ENCODE measurements around the gene CACNA2D4.

CACNA2D4 gene

DNA sequence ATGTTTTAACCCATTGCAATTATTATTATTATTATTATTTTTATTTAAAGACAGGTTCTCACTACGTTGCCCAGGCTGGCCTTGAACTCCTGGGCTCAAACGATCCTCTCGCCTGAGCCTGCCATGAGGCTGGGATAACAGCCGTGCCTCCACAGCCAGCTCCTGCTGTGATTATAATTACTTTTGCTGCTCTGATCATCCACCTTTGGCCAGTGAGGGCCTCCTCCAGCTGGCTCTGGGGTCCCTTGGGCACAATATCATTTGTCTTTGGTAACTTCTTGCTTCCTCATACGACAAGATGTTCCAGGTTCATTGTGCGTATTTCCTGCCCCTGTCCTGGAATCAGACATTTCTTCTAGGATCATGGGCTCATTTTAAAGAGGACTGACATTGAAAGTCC is 69.7 kb downstream of the CACNA2D4 start:
- in situ Hi-C loops (cut with MboI; ENCODE audit: low sequenced_read_pairs) = no loop called here

DNA sequence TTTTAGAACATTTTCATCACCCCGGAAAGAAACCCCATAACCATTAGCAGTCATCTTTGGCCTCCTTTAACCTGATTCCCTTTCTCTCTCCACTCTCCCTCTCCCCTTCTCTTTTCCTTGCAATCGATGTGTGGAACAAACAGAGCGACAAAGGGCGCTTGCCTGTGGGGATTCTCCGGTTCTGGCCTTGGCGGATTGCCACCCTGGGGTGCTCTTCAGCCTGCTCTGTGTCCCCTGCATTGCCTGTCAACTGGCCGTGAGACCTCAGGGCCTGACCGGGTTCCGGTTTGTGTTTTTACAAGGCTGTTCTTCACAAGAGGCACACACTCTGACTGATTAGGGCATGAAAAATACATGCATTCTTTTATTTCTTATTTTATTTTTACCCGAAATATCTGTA is 70.3 kb downstream of the CACNA2D4 start:
- in situ Hi-C loops (cut with MboI; ENCODE audit: low sequenced_read_pairs) = no loop called here

DNA sequence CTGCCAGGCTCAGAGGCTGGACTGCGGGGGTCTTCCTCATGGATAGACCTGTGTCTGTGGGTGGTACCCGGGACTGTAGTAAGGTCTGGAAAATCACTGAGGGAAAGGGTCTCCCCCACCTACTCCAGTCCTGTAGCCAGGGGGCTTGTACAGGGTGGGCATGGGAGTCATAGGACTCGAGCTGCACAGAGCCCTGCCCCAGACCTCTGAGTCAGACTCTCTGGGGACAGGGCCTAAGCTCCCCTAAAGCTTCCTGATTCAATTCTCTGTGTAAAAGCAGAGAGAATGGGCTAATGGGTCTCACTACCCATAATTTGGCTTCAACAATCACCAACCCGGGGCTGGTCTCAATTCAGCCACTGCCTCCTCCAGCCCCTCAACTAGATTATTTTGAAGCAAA is 71.0 kb downstream of the CACNA2D4 start:
- in situ Hi-C loops (cut with MboI; ENCODE audit: low sequenced_read_pairs) = no loop called here

GRCh38 chr12:1846421-1847405 is 71.7 kb downstream of the CACNA2D4 start:
- in situ Hi-C loops (cut with MboI; ENCODE audit: low sequenced_read_pairs) = no loop called here

GRCh38 chr12:1845886-1846285 is 72.6 kb downstream of the CACNA2D4 start:
- in situ Hi-C loops (cut with MboI; ENCODE audit: low sequenced_read_pairs) = no loop called here

- in situ Hi-C loops (cut with MboI; ENCODE audit: low sequenced_read_pairs) = no loop called here
These were observed 73.0 kb downstream of the CACNA2D4 start for GRCh38 chr12:1845427-1845826.

GRCh38 chr12:1844661-1845409 is 73.6 kb downstream of the CACNA2D4 start:
- in situ Hi-C loops (cut with MboI; ENCODE audit: low sequenced_read_pairs) = no loop called here

GRCh38 chr12:1844223-1844622 is 74.2 kb downstream of the CACNA2D4 start:
- in situ Hi-C loops (cut with MboI; ENCODE audit: low sequenced_read_pairs) = no loop called here

GRCh38 chr12:1843641-1844005 is 74.8 kb downstream of the CACNA2D4 start:
- in situ Hi-C loops (cut with MboI; ENCODE audit: low sequenced_read_pairs) = no loop called here

GRCh38 chr12:1842905-1843640 is 75.4 kb downstream of the CACNA2D4 start:
- in situ Hi-C loops (cut with MboI; ENCODE audit: low sequenced_read_pairs) = no loop called here

GRCh38 chr12:1842183-1842904 is 76.1 kb downstream of the CACNA2D4 start:
- in situ Hi-C loops (cut with MboI; ENCODE audit: low sequenced_read_pairs) = no loop called here

DNA sequence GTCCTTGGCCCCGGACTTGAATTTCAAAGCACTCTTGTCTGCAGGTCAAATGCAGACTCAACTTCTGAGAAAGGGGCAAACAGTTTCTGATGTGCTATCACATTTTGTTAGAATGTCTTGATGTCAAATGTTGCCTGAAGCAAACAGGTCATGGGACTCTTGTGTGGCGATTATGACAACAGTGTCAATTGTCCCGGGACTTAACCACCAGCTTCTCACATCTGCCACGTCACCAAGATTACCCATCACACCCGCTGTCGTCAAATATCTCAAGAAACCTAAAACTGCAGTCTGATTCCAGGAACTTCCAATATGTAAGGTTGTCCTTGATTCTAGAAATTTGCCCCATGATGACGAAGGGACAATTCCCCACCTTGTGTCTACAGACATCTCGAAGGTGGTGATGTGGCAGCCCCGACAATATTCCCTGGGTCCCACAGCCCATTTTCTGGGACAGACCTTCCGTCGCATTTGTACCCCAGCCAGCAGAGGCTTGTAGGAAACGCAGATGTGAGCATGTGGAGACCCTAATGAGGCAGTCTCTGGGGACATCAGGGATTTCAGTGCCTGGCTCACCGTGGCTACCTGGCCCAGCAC is 76.8 kb downstream of the CACNA2D4 start:
- in situ Hi-C loops (cut with MboI; ENCODE audit: low sequenced_read_pairs) = no loop called here

GRCh38 chr12:1840981-1841425 is 77.4 kb downstream of the CACNA2D4 start:
- in situ Hi-C loops (cut with MboI; ENCODE audit: low sequenced_read_pairs) = no loop called here

GRCh38 chr12:1839956-1840951 is 78.2 kb downstream of the CACNA2D4 start:
- in situ Hi-C loops (cut with MboI; ENCODE audit: low sequenced_read_pairs) = no loop called here

GRCh38 chr12:1839464-1839863 is 79.0 kb downstream of the CACNA2D4 start:
- in situ Hi-C loops (cut with MboI; ENCODE audit: low sequenced_read_pairs) = no loop called here

DNA sequence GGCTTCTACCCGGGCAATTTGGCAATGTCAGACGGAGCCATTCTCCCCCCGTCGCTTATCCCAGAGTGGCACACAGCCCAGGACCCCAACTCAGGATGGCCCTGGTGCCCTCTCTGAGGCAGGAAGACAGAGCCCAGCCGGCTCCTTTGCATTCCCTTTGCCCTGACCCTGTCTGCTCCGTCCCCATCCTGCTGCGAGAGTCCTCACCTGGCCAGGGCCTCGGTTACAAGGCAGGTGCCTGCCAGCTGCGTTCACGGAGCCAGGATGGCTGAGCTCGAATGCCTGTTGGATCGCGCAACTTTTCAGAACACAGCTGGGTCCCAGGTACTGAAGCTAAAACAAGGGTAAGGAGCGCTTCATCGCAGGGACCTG is 79.5 kb downstream of the CACNA2D4 start:
- in situ Hi-C loops (cut with MboI; ENCODE audit: low sequenced_read_pairs) = no loop called here

DNA sequence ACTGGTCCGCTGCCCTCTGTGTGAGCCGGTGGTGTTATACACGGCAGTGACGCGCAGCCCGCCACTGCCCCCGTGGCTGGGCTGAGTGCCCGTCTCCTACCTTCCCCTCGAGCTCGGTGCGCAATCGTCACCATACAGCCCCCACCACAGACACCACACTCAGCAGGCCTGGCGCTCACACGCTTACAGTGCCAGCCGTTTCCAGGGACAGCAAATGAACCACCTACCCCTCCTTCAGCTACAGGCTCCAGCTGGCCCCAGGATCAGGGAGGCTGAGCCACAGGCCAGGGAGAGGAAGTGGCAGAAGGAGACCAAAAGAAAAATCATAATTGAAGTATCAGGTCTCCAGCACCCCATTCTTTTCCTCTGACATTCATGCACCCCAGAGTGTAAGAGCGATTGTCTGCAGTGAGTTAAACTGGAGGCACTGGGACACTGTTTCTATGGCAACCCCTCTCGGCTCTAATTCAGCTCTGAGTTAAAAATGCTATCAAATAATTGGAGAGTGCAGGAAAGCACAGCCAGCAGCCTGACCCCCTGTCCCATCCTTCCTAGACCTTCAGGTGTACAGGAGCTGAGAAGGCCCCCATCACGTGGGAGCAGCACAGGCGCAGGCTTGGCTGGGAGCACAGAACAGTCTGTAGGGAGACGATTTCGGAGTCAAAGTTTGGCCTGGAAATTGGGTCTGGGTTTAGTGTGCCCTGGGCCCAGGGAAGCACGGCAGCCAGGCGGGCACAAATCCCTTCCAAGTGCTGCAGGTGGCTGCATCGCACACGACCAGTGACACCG is 80.1 kb downstream of the CACNA2D4 start:
- in situ Hi-C loops (cut with MboI; ENCODE audit: low sequenced_read_pairs) = no loop called here

DNA sequence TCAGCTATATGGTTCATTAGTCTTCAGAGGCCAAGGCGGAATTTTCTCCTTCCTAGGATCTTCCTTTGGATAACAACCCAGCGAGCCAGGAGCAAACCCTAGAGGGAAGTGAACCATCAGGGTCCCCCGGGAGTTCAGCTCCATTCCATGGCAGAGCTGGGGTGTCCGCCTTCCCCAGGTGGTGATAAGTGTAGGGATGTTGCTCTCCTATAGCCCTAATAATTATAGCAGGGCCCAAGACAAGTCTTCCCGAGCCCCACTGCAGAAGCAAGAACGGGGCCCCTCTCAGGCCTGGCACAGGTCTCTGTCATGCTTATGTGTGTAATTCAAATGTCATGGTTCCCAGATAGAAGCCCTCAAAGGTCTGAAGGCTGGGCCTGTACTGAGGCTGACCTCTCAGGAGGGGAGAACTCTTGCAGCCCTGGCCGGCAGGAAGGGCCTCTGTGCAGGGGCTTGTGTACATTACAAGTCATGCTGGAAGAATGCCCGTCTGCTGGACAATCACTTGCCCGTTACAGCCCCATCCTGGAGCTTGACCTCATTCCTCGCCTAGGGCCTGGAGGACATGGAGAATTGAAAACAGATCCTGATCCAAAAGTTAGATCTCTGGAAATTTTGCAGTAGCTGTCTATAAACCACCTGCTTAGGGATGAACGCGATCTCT is 80.8 kb downstream of the CACNA2D4 start:
- in situ Hi-C loops (cut with MboI; ENCODE audit: low sequenced_read_pairs) = no loop called here
